Transverse colon (tissue), 4 donors: ENCODE data around the gene NELL2. TPM values are rescaled to one million over a fixed set of nuclear protein-coding genes. Genes with fewer than 3 reads are reported as not detected.

Source experiments
- DNase-seq: peaks from one replicate; pipeline ENCODE4 v3.0.0-alpha.2; 2019
- H3K27ac ChIP-seq, 4 donors: fragments of 200-600 bp; sonication (generic); 2 replicates each; pipeline ENCODE4 v1.5.1; 2016 to 2018; ENCODE audit warnings: inconsistent platforms in 4 of 4
- H3K27me3 ChIP-seq: fragments of 200-600 bp; sonication (generic); 2 replicates; pipeline ENCODE4 v1.5.1; 2017; ENCODE audit warnings: inconsistent platforms
- H3K36me3 ChIP-seq, 4 donors: fragments of 200-600 bp; sonication (generic); 2 replicates each; pipeline ENCODE4 v1.5.1; 2017 to 2019; ENCODE audit warnings: inconsistent platforms in 4 of 4
- H3K4me1 ChIP-seq, 4 donors: fragments of 200-600 bp; sonication (generic); 2 replicates each; pipeline ENCODE4 v1.5.1; 2017 to 2020; ENCODE audit warnings: inconsistent platforms in 4 of 4
- H3K4me3 ChIP-seq, 4 donors: fragments of 200-600 bp; sonication (generic); 1 replicate in 1 of 4; 2 replicates in 3 of 4; pipeline versions ENCODE4 v1.5.1 to v1.6.1; 2017 to 2019; ENCODE audit warnings: inconsistent platforms in 4 of 4
- H3K9me3 ChIP-seq, 2 donors: fragments of 200-600 bp; sonication (generic); 2 replicates each; pipeline ENCODE4 v1.5.1; 2017 to 2019; ENCODE audit warnings: inconsistent platforms in 2 of 2
- EP300 ChIP-seq: sonication (generic); formaldehyde crosslinking; IDR thresholded peaks from one replicate; pipeline ENCODE4 v1.6.1; 2017; ENCODE audit warnings: antibody characterized with exemption, low read depth
- POLR2A ChIP-seq: fragments of 450-650 bp; IDR thresholded peaks from one replicate; pipeline ENCODE4 v1.6.1; 2016; ENCODE audit warnings: antibody characterized with exemption, mild to moderate bottlenecking, moderate library complexity
- POLR2AphosphoS5 ChIP-seq, 3 donors: sonication (generic); formaldehyde crosslinking; IDR thresholded peaks; one replicate each; pipeline ENCODE4 v1.6.1; 2016; ENCODE audit warnings: antibody characterized with exemption in 3 of 3
- WGBS, 2 donors: methylation state at CpG; one replicate each; pipeline ENCODE4 v1.1.5; 2018; ENCODE audit warnings: low coverage in 1 of 2; 5-methylcytosine and 5-hydroxymethylcytosine counted together
- in situ Hi-C, 4 donors: fragments of 200-750 bp; cut with MboI; loops; one replicate each; pipeline versions ENCODE4 v1.15.0 to v1.15.1; 2017; ENCODE audit warnings: low sequenced_read_pairs in 3 of 4, low pct_ligation_motif_present in 1 of 4, low pct_unique_long_range_greater_than_20kb in 1 of 4
- intact Hi-C: fragments of 100-400 bp; cut with DNase I; formaldehyde crosslinking; loops from one replicate; pipeline ENCODE4 v1.15.1; 2023; ENCODE audit warnings: low total_unique reads
- total RNA-seq, 4 donors: library from RNA; depleted of rRNA; stranded (reverse); fragments of >200 nt; gene quantifications; one replicate each; pipeline ENCODE4 v1.1.0, GENCODE V29; 2016
- TF ChIP-seq, protein P1 (sequence below), 5 experiments: fragments of 200-600 bp in 3 of 5; fragments of 450-650 bp in 2 of 5; sonication (generic) in 3 of 5; IDR thresholded peaks; 1 replicate in 2 of 5; 2 replicates in 3 of 5; pipeline ENCODE4 v1.5.1; 2016 to 2017; ENCODE audit warnings: antibody characterized with exemption in 5 of 5, inconsistent platforms in 3 of 5, mild to moderate bottlenecking in 2 of 5, moderate library complexity in 1 of 5

Gene NELL2
- total RNA-seq, 4 donors from 2014 or later: 1.4 to 10.5 (median 9.5) TPM

DNA sequence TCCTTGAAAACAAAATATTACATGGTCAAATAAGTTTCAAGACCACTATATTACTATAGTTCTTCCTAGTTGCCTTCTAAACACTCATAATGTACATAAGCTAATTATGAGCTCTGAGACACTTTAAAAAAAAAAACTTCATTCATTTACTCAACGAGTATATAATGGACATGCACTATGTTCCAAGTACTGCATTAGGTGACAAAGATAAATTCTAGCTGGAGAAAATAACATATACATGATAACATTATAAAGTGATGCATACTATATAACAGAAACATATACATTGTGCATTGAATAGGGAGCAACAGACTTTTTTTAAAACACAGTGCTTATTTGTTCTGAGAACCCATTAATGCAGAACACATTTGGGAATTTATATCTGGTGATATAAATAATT lies 202.3 kb downstream of the NELL2 start:
- Histone ChIP-seq H3K4me3 (no peak overlapping the region), H3K9me3 (no peaks in the 10 kb centered on the region), H3K36me3 (no peaks in the 10 kb centered on the region), H3K27ac (no peak overlapping the region), H3K4me1 (no peaks in the 10 kb centered on the region), H3K27me3 (no peaks in the 10 kb centered on the region)
- DNase-seq: no peak
- in situ Hi-C loops (no loop called here), intact Hi-C loops (no loop called here)
- 39 to 60% methylated on average over 1 of the region's 1 CpG for WGBS, 2 donors
- TF ChIP-seq POLR2A (no peak), EP300 (no peak), POLR2AphosphoS5 (IDR thresholded peaks at IDR 0.05) (no peak)
- TF ChIP-seq, protein P1, sequence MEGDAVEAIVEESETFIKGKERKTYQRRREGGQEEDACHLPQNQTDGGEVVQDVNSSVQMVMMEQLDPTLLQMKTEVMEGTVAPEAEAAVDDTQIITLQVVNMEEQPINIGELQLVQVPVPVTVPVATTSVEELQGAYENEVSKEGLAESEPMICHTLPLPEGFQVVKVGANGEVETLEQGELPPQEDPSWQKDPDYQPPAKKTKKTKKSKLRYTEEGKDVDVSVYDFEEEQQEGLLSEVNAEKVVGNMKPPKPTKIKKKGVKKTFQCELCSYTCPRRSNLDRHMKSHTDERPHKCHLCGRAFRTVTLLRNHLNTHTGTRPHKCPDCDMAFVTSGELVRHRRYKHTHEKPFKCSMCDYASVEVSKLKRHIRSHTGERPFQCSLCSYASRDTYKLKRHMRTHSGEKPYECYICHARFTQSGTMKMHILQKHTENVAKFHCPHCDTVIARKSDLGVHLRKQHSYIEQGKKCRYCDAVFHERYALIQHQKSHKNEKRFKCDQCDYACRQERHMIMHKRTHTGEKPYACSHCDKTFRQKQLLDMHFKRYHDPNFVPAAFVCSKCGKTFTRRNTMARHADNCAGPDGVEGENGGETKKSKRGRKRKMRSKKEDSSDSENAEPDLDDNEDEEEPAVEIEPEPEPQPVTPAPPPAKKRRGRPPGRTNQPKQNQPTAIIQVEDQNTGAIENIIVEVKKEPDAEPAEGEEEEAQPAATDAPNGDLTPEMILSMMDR (IDR thresholded peaks at IDR 0.05): no peak

DNA sequence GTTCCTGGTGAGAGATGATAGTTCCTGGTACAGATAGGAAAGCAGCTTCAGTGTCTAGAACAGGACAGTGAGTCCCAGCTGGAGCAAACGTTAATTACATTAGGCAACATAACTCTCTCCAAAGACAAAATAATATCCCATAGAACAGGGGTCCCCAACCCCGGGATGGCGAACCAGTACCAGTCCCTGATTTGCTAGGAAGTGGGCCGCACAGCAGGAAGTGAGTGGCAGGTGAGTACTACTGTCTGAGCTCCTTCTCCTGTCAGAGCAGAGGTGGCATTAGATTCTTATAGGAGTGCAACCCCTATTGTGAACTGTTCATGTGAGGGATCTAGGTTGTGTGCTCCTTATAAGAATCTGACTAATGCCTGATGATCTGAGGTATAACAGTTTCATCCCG lies 204.1 kb downstream of the NELL2 start:
- in situ Hi-C loops: no loop called here
- no peaks in the 10 kb centered on the region for H3K27me3 ChIP-seq
- intact Hi-C loops: no loop called here
- TF ChIP-seq EP300: no peak
- no peak for TF ChIP-seq POLR2A
- no peak for TF ChIP-seq POLR2AphosphoS5 (IDR thresholded peaks at IDR 0.05)
- TF ChIP-seq, protein P1 (IDR thresholded peaks at IDR 0.05): no peak
- no peaks in the 10 kb centered on the region for H3K9me3 ChIP-seq
- no peak overlapping the region for H3K27ac ChIP-seq
- no peaks in the 10 kb centered on the region for H3K36me3 ChIP-seq
- WGBS, 2 donors: 77 to 91% methylated on average over 4 to 5 of the region's 5 CpGs
- H3K4me3 ChIP-seq: no peak overlapping the region
- no peaks in the 10 kb centered on the region for H3K4me1 ChIP-seq
- DNase-seq: no peak

- Histone ChIP-seq H3K4me1 (no peaks in the 10 kb centered on the region), H3K4me3 (no peak overlapping the region), H3K9me3 (no peaks in the 10 kb centered on the region), H3K27ac (no peak overlapping the region), H3K27me3 (no peaks in the 10 kb centered on the region), H3K36me3 (no peaks in the 10 kb centered on the region)
- TF ChIP-seq EP300 (no peak), POLR2A (no peak), POLR2AphosphoS5 (IDR thresholded peaks at IDR 0.05) (no peak)
- TF ChIP-seq, protein P1 (IDR thresholded peaks at IDR 0.05): no peak
- WGBS, 2 donors: 87% methylated on average over 4 of the region's 4 CpGs; no CpG with 5 or more reads in 1 of the 2 donors
- in situ Hi-C loops (no loop called here), intact Hi-C loops (no loop called here)
- no peak for DNase-seq
Observed at GRCh38 chr12:44668443-44668842, 207.7 kb downstream of the NELL2 start.

DNA sequence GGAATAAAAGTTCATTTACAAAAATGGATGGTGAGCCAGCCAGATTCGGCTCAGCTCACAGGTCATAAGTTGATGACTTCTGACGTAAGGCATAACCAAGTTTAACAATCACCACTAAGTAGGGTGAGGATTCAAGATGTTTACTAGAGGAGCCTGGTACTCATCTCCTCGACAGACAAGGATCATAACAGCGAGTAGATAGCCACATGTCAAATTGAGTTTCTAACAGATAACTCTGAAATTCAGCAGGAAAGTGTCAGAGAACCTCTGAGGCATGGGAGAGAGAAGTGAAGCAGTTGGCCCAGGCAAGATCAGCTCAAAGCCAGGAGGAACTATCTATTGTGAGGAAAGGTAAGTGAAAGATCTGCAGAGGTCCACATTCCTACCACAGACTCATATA lies 208.7 kb downstream of the NELL2 start:
- TF ChIP-seq, protein P1 (IDR thresholded peaks at IDR 0.05): no peak
- TF ChIP-seq POLR2AphosphoS5 (IDR thresholded peaks at IDR 0.05) (no peak), EP300 (no peak), POLR2A (no peak)
- Histone ChIP-seq H3K27ac (no peak overlapping the region), H3K9me3 (no peaks in the 10 kb centered on the region), H3K4me1 (no peaks in the 10 kb centered on the region), H3K36me3 (no peaks in the 10 kb centered on the region), H3K4me3 (no peak overlapping the region), H3K27me3 (no peaks in the 10 kb centered on the region)
- in situ Hi-C loops (no loop called here), intact Hi-C loops (no loop called here)
- no peak for DNase-seq
- WGBS, 2 donors: 59 to 61% methylated on average over 3 to 4 of the region's 4 CpGs
